Stimulated activated naive CD8-positive, alpha-beta T cell treated with anti-CD3 and anti-CD28 coated beads, Interleukin-15, Interleukin-2, amounts not matched to agents 100 U/mL and 50 U/mL, for 24 hours (primary cell): ENCODE measurements around the gene TACC2.
A peak's percentile ranks its signal among the peaks of the same experiment; 100 is the strongest.

Source experiments
- ATAC-seq: fragments of 150-1000 bp; cut with Tn5 transposase; one replicate; pipeline ENCODE4 v1.10.0; 2021
- DNase-seq: peaks from one replicate; pipeline ENCODE4 v3.0.0; 2021

TACC2 gene

GRCh38 chr10:122249991-122250750 is 261.2 kb downstream of the TACC2 start:
- DNase-seq (no peak), ATAC-seq (no peak)

GRCh38 chr10:122251459-122252255 is 262.7 kb downstream of the TACC2 start:
- ATAC-seq (no peak), DNase-seq (no peak)

GRCh38 chr10:122252805-122253204 is 263.8 kb downstream of the TACC2 start:
- no peak for ATAC-seq
- DNase-seq = no peak

GRCh38 chr10:122253605-122254004 is 264.6 kb downstream of the TACC2 start:
- no peak for DNase-seq
- ATAC-seq = no peak

GRCh38 chr10:122254831-122255230 is 265.9 kb downstream of the TACC2 start:
- ATAC-seq (no peak), DNase-seq (no peak)

- no peak for DNase-seq
- no peak for ATAC-seq
Observed at GRCh38 chr10:122255509-122256301, 266.7 kb downstream of the TACC2 start.

- no peak for ATAC-seq
- DNase-seq = no peak
Observed at GRCh38 chr10:122257041-122257440, 268.1 kb downstream of the TACC2 start.

GRCh38 chr10:122258136-122259074 is 269.4 kb downstream of the TACC2 start:
- DNase-seq (no peak), ATAC-seq (no peak)

GRCh38 chr10:122259075-122259466 is 270.1 kb downstream of the TACC2 start:
- no peak for ATAC-seq

GRCh38 chr10:122261584-122261983 is 272.6 kb downstream of the TACC2 start:
- ATAC-seq (no peak), DNase-seq (no peak)

More at GRCh38 chr10:122259075-122259466, 270.1 kb downstream of the TACC2 start:
- no peak for DNase-seq

GRCh38 chr10:122263971-122264370 is 275.0 kb downstream of the TACC2 start:
- ATAC-seq = no peak
- no peak for DNase-seq

- DNase-seq (no peak), ATAC-seq (no peak)
Observed at GRCh38 chr10:122264436-122264835, 275.5 kb downstream of the TACC2 start.

- DNase-seq (no peak), ATAC-seq (no peak)
Observed at GRCh38 chr10:122264931-122265330, 276.0 kb downstream of the TACC2 start.

GRCh38 chr10:122265896-122266295 is 276.9 kb downstream of the TACC2 start:
- DNase-seq (no peak), ATAC-seq (no peak)

GRCh38 chr10:122267849-122268737 is 279.1 kb downstream of the TACC2 start:
- peak; percentile 63 for ATAC-seq
- peak; percentile 63 for DNase-seq

GRCh38 chr10:122269059-122269687 is 280.2 kb downstream of the TACC2 start:
- DNase-seq (no peak), ATAC-seq (no peak)

- no peak for ATAC-seq
Observed at GRCh38 chr10:122271076-122271475, 282.1 kb downstream of the TACC2 start, which contains the start of gene BTBD16. Gene BTBD16, plus strand, starts transcription at chr10:122271296. Its CDS starts 3,786 bp downstream, at chr10:122275082.

GRCh38 chr10:122273966-122274545 is 285.1 kb downstream of the TACC2 start:
- ATAC-seq (no peak), DNase-seq (no peak)

More at GRCh38 chr10:122271076-122271475, 282.1 kb downstream of the TACC2 start, which contains the start of gene BTBD16:
- no peak for DNase-seq

- ATAC-seq (no peak), DNase-seq (no peak)
Observed at GRCh38 chr10:122276611-122277208, 287.7 kb downstream of the TACC2 start.
